ENCODE measurements around the gene MATCAP1.

The MATCAP1 gene

GRCh38 chr16:67183627-67184452, at the start of gene MATCAP1:
TSS of gene MATCAP1 (minus strand) at chr16:67183963. CDS start at chr16:67180610, 3,353 bp downstream.
- peak; percentile 98 for DNase-seq (ENCODE audit: low read depth)

- DNase-seq (ENCODE audit: low read depth), result no peak
Observed at GRCh38 chr16:67230809-67231660, 47.3 kb upstream of the MATCAP1 start.

- DNase-seq (ENCODE audit: low read depth), result no peak
Observed at GRCh38 chr16:67229906-67230808, 46.4 kb upstream of the MATCAP1 start.

GRCh38 chr16:67228905-67229304, 45.1 kb upstream of the MATCAP1 start:
- DNase-seq (ENCODE audit: low read depth), result no peak

GRCh38 chr16:67228034-67228785, 44.4 kb upstream of the MATCAP1 start:
- DNase-seq (ENCODE audit: low read depth), result no peak

DNA sequence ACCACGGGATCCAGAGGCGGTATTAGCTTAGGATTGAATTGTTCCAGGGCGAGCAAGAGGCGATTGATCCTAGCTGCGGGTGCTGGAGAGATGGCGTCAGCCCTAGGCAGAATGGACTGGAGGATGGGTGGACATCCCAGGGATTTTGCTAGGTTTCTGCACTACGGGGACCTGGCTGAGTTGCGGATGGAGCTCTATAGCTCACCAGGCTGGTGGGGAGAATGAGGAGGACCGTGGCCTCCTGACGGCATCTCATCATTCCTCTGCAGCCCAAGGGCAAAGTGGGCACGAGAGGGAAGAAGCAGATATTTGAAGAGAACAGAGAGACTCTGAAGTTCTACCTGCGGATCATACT, 43.8 kb upstream of the MATCAP1 start:
- no peak for DNase-seq (ENCODE audit: low read depth)

- peak; percentile 97 for DNase-seq (ENCODE audit: low read depth)
Observed at GRCh38 chr16:67226804-67227566, 43.2 kb upstream of the MATCAP1 start, which contains the start of gene TMEM208. TSS of gene TMEM208 (plus strand) at chr16:67227130. CDS start at chr16:67227219, 89 bp downstream.

GRCh38 chr16:67226295-67226803, 42.6 kb upstream of the MATCAP1 start:
- DNase-seq (ENCODE audit: low read depth), result no peak

GRCh38 chr16:67223992-67224391, 40.2 kb upstream of the MATCAP1 start:
- DNase-seq (ENCODE audit: low read depth), result no peak

DNA sequence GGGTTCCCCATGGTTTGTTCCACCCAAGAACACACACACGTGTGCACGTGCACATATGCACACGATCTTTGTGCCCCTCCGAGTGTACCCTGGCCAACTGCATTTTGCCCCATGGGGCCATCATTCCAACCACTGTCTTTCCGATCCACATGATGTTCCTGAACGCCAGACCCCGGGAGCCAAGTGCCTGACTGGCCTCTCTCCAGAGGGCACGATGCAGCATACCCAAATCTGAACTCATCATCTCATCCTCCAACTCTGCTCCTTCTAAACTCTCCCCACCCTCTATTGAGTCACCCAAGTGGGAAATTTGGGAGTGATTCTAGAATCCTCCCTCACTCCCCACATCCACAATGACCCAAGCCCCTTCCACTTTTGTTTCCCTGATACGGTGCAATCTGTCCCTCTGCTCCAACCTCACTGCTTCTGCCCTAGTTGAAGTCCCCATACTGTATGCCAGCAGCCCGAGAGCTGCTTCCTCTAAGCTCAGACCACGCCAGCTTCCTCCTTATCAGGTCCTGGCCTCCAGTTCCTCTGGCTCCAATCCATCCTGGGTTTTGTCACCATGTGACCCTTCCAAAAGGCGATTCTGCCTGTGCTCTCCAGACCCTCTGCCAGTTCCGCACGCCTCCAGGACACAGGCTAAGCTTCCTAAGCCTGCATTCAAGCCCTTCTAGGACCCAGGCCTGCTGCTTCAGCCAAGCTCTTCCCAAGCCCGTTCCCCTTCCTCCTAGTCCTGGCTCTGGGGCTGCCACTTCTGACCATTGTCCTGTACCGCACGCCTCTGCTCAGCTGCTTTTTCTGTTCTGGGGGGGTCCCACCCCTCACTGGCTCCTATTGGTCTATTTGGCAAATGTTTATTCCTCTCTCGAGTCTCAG, 33.1 kb upstream of the MATCAP1 start:
- no peak for DNase-seq (ENCODE audit: low read depth)

GRCh38 chr16:67215706-67216105, 31.9 kb upstream of the MATCAP1 start:
- no peak for DNase-seq (ENCODE audit: low read depth)

GRCh38 chr16:67213197-67214019, 29.6 kb upstream of the MATCAP1 start:
- DNase-seq (ENCODE audit: low read depth), result no peak

DNA sequence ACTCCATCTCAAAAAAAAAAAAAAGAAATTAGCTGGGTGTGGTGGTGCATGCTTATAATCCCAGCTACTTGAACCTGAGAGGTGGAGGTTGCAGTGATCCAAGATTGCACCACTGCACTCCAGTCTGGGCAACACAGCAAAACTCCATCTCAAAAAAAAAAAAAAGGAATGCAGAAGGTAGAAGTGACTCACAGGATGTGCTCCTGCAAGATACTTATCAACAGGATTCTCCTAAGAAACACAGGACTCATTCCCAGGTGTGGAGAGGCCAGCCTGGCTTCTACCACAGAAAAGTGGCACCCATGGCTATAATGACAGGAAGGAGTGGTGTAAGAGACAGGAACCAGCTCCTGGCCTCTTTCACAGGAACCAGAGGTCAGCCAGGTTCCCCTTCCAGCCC, 29.0 kb upstream of the MATCAP1 start:
- DNase-seq (ENCODE audit: low read depth), result no peak

- no peak for DNase-seq (ENCODE audit: low read depth)
Observed at GRCh38 chr16:67211674-67212073, 27.9 kb upstream of the MATCAP1 start.

DNA sequence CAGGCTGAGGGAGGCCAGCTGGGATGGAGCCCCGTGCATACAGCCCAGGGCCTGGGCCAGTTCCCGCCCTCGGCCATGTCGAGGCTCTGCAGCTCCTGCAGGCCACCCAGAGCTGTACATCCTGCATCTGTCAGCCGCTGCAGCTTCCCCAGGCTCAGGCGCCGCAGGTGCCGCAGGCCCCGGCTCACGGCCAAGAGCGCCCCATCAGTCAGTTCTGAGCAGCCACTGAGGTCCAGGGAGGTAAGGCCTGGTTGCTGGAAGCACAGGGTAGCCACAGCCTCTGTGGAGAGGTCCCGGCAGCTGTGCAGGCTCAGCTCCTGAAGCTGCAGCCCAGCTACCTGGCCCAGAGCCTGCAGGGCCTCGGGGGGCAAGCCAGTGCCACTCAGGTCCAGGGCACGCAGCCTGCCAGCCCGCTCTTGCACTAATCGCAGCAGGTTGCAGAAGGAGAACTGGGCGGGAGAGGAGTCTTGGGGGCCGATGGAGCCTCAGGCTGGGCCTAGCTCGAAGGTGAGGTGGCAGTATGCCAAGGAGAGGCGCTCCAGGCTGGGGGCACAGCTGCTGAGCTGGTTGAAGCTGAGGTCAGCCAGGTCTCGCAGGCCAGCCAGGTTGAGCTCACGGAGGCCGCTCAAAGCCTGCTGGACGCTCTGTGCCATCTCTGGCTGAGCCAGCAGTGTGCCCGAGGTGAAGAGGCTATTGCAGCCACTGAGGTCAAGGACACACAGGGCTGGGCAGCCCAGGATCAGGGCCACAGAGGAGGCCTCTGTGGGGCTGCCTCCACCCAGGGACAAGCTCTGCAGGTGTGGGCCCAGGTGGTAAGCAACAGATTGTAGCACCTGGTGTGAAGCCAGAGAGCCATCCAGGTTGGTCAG, 26.5 kb upstream of the MATCAP1 start:
- DNase-seq (ENCODE audit: low read depth), result no peak

- DNase-seq (ENCODE audit: low read depth), result no peak
Observed at GRCh38 chr16:67209565-67209964, 25.8 kb upstream of the MATCAP1 start.

GRCh38 chr16:67208154-67208896, 24.6 kb upstream of the MATCAP1 start:
- no peak for DNase-seq (ENCODE audit: low read depth)

Data from amniotic epithelial cell (primary cell).